Brain microvascular endothelial cell (primary cell): ENCODE data around the gene PIH1D1.

ENCODE experiments used
- DNase-seq: peaks from one replicate; pipeline ENCODE4 v3.0.0-alpha.2; 2020
- H3K27ac ChIP-seq: fragments of 250-450 bp; sonication (Bioruptor Pico); 2 replicates; pipeline ENCODE4 v1.5.1; 2020; ENCODE audit warnings: mild to moderate bottlenecking, moderate library complexity
- H3K27me3 ChIP-seq: fragments of 250-450 bp; sonication (Bioruptor Pico); replicated peaks from 2 replicates; pipeline ENCODE4 v1.5.1; 2020; ENCODE audit warnings: mild to moderate bottlenecking
- H3K36me3 ChIP-seq: fragments of 250-450 bp; sonication (Bioruptor Pico); replicated peaks from 2 replicates; pipeline ENCODE4 v1.5.1; 2020; ENCODE audit warnings: mild to moderate bottlenecking
- H3K4me3 ChIP-seq: 2 replicates; pipeline ENCODE4 v1.5.1; 2011; ENCODE audit warnings: low read depth, mild to moderate bottlenecking, control low read depth, low read length, moderate library complexity
- CTCF ChIP-seq: IDR thresholded peaks from 2 replicates; pipeline ENCODE4 v1.5.1; 2011; ENCODE audit warnings: low read depth, mild to moderate bottlenecking, moderate library complexity, low read length, control low read depth, inconsistent platforms; ENCODE audit errors: missing control alignments
- in situ Hi-C: cut with HindIII; loops from 2 replicates; pipeline ENCODE4 v1.10.0; 2017; ENCODE audit warnings: low sequenced_read_pairs, low pct_ligation_motif_present

PIH1D1 gene

GRCh38 chr19:49427339-49427738, 24.3 kb downstream of the PIH1D1 start:
- Histone ChIP-seq H3K36me3 (no peaks in the 10 kb centered on the region), H3K27ac (no peak overlapping the region), H3K27me3 (peaks cover 91% of the 10 kb centered on the region), H3K4me3 (no peak overlapping the region)
- no peak for TF ChIP-seq CTCF
- in situ Hi-C loops: no loop called here
- no peak for DNase-seq

GRCh38 chr19:49425922-49426592, 25.6 kb downstream of the PIH1D1 start:
- TF ChIP-seq CTCF: no peak
- H3K27ac ChIP-seq: no peak overlapping the region
- no peak overlapping the region for H3K4me3 ChIP-seq
- DNase-seq: no peak
- H3K36me3 ChIP-seq: no peaks in the 10 kb centered on the region
- in situ Hi-C loops: no loop called here
- peaks cover 91% of the 10 kb centered on the region for H3K27me3 ChIP-seq

GRCh38 chr19:49425178-49425577, 26.4 kb downstream of the PIH1D1 start, which contains the start of gene GFY:
GFY (plus strand) TSS chr19:49425388; CDS start chr19:49426431, 1,043 bp downstream.
- in situ Hi-C loops: no loop called here
- Histone ChIP-seq H3K36me3 (no peaks in the 10 kb centered on the region), H3K4me3 (no peak within 1 kb of the TSS), H3K27me3 (peaks cover 91% of the 10 kb centered on the region), H3K27ac (no peak within 1 kb of the TSS)
- DNase-seq: no peak
- no peak for TF ChIP-seq CTCF

- Histone ChIP-seq H3K36me3 (no peaks in the 10 kb centered on the region), H3K27ac (no peak overlapping the region), H3K4me3 (no peak overlapping the region), H3K27me3 (peaks cover 82% of the 10 kb centered on the region)
- DNase-seq: no peak
- no peak for TF ChIP-seq CTCF
- in situ Hi-C loops: no loop called here
These were observed 27.7 kb downstream of the PIH1D1 start for GRCh38 chr19:49423985-49424303.

GRCh38 chr19:49423071-49423984, 28.3 kb downstream of the PIH1D1 start, which contains the start of gene PTH2:
PTH2 (minus strand) TSS chr19:49423441; CDS start chr19:49423339, 102 bp downstream.
- Histone ChIP-seq H3K27ac (no peak within 1 kb of the TSS), H3K36me3 (no peaks in the 10 kb centered on the region), H3K27me3 (peaks cover 77% of the 10 kb centered on the region), H3K4me3 (no peak within 1 kb of the TSS)
- no peak for DNase-seq
- in situ Hi-C loops: no loop called here
- TF ChIP-seq CTCF: no peak
